HG02642 (cell line): Measurements from ENCODE around the gene SPG11.
A peak's percentile ranks its signal among the peaks of the same experiment; 100 is the strongest.
"Not testable (repeated sequence)": the region's sequence is repeated elsewhere in the genome, so short reads cannot be mapped to it uniquely, and the experiment has no call there.

Source experiments
- ATAC-seq: cut with Tn5 transposase; IDR thresholded peaks from one replicate; pipeline ENCODE4 v1.9.1; 2021; ENCODE audit warnings: mild to moderate bottlenecking; ENCODE audit not compliant: unreplicated experiment, poor library complexity

SPG11 gene

DNA sequence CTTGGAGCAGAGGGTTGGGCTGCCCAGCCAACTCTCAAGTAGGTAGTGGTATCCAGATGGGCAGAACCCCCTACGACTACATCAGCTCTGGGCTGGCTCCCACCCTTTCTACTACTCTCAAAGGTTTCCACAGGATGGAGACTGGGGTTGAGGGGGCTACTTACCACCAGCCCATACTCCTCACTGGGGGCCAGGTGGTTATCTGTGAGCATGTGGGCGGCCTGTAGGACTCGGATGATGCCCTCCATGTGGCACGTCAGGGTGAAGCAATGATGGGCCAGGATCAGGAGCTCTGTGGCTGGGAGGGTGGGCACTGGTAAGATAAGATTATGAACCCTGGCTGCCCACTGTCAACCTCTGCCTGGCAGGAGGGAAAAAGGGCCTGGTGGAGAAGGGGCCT is 93.1 kb downstream of the SPG11 start:
- no peak for ATAC-seq

DNA sequence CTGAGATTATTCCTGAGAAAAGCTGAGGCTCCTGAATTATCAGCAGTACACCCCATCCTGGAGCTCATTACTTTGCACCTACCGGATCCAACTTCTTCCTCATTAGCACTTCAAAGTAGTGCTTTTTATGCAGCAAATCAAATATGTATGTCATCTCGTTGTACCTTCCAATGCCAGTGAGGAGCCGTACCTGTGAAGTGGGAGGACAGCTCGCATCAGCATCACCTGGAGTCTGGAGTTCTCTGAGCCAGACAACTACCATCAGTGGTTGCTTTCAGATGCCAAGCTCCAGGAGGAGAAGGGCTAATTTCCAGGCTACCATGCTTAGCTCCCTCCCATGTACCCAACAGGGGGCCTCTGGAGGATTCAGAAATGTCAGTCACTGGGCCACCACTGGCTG is 94.1 kb downstream of the SPG11 start:
- no peak for ATAC-seq

DNA sequence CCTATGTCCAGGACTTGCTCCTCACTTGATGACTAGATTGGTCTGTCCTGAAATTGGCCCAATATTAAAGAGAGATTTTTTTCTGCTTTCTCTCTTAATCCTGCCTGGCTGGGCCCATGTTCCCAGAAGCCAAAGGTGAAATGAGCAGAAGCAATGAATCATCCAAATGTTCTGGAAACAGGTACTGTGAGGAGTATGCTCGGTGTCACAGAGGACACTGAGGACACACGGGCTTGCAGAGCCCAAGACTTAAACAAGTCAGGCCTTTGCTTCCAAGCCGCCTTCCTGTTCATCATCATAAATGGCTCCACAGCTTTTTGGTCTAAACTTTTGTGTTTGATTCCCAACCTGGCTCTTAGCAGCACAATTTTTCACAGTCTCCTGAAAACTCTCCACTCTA is 95.1 kb downstream of the SPG11 start:
- ATAC-seq, result no peak

DNA sequence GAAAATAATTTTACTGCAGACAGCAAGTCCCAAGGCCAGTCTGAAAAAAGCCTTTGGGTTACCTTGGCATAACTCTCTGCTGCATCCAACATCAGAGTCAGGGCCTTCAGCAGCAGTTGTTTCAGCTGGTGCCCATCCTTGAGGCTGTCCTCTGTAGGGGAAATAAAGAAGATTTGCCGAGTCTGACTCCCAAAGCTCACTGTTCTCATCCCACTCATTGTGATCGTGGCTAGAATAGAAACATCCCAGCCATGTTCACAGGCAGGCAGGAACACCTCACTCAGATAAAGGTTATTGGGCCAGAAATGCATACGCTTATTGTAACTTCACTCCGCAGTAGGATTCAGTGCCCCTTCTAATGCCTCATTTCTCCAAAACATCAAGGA is 97.3 kb downstream of the SPG11 start:
- ATAC-seq, result no peak

DNA sequence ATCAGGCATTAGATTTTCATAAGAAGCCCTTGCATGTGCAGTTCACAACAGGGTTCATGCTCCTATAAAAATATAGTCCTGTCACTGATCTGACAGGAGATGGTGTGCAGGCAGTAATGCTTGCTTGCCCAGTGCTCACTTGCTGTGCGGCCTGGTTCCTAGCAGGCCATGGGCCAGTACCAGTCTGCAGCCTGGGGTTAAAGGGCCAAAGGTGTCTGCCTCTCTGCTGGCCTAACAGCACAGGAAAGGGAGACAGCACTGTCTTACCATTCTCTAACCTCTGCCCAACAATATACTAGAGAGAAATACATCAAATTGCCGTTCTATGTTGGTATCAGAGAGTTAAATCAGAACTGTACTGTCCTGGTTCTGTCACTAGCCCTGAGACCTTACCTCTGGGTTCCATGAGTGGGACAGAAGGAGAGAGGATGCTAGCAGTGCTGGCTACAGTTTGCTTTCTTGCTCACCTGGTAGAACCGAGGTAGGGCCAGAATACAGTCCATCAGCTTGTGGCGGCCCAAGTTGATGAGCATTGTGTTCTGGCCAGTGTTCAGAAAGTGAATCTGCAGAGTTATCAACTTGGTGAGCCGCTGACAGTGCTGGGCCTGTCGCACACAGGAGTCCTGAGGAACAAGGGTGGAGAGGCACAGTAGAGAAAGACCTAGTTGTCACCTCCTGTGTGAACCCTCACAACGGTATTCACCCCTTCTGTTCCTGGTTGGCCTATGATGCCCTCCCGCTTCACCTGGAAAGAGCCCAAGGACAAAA is 97.9 kb downstream of the SPG11 start:
- no peak for ATAC-seq

DNA sequence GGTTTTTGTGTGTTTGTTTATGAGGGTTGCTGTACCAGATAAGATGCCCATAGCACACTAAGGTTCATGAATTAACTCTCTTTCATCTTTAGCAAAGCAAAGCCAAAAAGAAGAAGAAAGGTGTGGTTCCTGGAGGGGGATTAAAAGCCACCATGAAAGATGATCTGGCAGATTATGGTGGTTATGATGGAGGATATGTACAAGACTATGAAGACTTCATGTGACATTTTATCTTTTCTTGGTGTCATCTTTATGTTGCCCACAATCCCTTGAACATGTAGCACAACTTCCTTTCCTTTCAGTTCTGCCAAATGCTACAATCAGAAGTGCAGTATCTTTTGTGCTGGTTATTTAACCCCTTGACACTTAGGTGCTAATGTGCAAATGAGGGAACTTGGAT is 102.5 kb downstream of the SPG11 start:
- not testable (repeated sequence) for ATAC-seq

DNA sequence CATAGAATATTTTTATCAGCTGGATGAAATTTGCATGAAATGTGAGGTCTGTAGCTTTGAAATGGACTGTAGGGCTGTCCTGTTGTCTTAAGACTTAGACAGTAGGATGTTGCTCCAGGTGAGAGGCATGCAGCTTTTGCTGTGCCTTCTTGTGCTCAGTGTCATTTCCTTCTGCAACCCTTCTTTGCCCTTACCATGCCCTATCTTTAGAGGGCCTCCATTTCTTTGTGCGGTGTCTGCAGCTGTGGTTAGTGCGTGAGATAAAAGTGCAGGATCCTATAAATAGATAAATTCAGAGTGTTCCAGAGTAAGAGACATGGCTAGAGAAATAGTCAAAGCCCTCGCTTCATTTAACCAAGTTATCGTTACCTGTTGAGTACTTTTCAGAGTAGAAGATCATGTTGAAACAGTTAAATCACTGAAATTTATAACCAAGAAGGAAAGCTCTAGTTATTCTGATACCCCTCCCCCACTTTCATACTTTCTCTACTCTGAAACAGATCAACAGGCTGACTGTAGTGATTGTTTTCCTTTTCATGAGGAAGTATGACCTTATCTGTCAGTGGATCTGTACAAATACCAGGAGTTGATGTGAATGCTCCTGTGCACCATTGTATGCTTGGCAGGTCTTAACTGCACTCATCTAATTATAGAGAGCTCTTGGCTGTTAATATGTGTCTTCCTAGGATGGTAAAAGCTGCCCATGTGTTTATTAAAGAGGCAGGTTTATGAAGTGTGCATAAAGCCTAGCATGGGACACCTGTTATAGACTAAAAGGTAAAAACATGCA is 108.3 kb downstream of the SPG11 start:
- no peak for ATAC-seq

DNA sequence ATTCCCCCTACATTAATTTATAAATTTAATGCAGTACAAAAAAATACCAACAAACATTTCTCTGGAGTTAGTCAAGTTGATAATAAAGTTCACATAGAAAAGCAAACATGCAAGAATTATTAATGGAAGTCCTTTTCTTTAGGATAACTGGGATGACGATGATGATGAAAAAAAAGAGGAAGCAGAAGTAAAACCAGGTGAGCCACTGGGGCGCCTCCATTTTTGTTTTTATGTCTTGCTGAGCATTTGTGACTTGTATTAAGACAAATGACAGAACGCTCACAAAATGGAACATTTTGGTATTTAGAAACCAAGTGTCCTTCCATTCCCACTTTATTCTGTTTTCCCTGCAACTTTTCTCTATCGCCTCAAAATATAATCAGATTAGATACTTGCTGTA is 112.7 kb downstream of the SPG11 start:
- no peak for ATAC-seq

DNA sequence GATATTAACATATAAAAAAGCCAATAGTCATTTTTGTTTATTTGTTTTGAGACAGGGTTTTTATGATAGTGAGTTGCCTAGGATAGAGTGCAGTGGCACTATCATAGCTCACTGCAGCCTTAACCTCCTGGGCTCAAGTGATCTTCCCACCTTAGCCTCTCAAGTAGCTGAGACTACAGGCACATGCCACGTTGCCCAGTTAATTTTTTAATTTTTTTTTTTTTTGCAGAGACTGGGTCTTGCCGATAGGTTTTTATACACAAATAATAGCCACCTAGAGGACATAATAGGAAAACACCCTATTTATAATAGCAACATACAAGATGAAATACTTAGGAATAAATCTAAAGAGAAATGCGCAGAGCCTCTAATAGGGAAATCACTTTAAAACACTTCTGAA is 113.2 kb downstream of the SPG11 start:
- no peak for ATAC-seq

DNA sequence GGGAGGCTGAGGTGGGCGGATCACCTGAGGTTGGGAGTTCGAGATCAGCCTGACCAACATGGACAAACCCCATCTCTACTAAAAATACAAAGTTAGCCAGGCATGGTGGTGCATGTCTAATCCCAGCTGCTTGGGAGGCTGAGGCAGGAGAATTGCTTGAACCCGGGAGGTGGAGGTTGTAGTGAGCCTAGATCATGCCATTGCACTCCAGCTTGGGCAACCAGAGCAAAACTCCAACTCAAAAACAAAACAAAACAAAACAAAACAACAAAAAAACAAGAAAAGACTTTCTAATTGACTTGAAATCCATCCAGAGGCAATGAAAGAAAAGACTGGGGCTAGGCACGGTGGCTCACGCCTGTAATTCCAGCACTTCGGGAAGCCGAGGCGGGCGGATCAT is 114.3 kb downstream of the SPG11 start:
- not testable (repeated sequence) for ATAC-seq

DNA sequence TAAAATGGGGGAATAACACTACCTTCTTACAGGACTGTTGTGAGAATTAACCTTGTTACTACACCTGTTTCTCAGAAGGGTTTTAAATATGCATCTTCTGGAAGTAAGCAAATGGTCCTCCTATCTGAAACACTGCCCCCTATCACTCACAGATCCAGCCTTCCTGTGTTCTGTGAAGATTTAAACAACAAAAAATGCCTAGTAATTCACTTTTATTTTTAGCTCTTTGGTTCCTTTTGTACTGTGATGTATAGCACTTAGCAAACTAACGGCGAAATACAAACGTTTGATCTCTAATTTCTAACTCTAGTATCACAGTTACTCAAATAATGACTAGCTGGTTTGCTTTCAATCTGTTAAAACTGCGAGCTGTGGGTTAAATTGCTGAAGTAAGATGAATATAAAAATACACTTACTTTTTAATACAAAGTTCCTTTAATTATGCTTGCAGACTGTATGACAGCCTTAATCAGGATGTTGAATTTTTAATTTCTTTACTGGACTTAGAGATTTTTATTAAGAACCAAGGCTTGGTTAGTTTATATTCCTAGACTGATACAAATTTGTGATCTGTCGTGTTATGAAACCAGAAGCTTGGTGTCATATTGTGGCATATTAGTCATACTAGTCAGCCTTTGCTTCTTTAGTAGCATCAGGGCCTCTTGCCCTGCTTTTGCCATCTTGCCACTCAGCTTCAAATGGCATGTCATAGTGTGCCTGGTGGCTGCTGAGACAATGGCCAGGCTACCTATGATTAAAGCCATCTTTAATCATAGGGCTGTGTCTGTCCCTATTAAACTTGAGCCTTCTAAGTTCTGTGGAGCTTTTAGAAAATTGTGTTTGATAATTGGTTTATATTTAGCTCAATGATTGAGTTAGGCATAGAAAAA is 117.3 kb downstream of the SPG11 start:
- peak; percentile 73 for ATAC-seq

DNA sequence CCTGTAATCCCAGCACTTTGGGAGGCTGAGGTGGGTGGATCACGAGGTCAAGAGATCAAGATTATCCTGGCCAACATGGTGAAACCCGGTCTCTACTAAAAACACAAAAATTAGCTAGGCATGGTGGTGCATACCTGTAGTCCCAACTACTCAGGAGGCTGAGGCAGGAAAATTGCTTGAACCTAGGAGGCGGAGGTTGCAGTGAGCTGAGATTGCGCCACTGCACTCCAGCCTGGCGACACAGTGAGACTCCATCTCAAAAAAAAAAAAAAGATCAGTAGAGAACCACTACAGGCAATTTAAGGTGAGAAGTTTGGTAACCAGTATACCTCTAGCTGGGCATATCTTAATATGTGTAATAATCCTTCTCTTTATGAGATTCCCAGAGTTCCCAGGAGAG is 118.7 kb downstream of the SPG11 start:
- not testable (repeated sequence) for ATAC-seq

DNA sequence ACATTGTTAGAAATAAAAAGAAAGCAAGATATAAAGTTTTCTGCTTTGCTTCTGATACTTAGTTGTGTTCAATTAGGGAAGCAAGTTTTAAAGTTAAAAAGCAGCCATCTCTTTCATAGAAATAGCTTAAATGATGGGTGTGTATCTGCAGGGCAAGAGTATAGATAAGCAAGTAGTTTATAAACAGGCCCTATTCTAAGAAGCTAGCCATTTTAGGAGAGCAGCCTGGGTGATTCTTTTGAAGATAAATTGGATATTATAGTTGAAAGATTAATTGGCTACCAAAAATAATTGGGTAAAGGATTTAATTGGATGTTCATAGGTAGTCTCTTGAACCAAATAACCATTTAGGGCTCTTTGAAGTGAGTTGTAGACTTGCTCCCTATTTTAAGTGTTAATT is 120.9 kb downstream of the SPG11 start:
- no peak for ATAC-seq

DNA sequence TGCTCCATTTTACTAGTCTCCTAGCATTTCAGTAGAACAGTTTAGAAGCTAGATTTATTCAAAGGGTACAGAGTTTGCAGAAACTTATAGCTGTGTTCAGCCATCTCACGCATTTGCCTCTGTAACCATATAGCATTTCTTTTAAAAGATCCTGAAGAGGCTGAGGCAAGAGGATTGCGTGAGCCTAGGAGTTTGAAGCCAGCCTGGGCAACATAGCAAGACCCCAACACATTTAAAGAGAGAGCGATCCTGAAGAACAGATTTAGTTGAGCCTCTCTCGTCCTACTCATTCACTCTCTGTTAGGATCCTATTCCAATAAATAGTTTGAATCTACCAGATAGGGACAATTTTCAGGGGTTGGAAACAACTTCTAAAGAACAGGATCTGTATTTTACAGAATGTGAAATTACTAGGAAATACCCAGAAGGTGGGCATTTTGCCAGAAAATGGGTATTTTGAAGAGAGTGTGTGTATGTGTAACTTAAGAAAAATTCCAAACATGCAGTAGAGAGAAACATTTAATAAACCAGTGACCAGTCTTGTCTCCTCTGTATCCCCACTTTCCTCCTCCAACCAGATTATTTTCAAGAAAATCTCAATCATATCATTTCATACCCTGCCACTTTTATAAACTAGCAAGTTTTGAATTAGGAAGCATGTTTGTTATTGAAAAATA is 122.0 kb downstream of the SPG11 start:
- ATAC-seq, result no peak

DNA sequence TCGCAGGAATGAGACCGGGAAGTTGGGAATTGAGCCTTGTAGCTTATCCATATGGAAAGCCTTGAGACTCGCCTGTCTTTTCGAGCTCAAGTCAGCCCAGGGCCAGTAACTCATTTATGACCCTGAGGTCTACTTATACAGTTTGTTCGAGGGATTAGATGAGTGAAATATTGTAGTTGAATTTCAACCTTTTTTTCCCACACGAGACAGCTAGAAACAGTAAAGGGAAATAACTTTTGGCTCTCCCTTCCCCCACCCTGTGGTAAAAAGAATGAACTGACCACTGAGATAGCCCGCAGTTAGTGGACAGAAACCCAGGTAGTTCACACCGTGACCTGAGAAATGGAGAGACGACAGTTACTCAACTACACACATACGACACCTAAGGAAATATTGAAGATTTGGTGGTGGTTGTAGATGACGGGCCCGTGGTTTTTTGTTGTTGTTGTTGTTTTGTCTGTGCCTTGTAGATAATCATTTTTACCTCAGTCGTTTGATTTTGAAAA is 125.7 kb downstream of the SPG11 start:
- ATAC-seq, result no peak

DNA sequence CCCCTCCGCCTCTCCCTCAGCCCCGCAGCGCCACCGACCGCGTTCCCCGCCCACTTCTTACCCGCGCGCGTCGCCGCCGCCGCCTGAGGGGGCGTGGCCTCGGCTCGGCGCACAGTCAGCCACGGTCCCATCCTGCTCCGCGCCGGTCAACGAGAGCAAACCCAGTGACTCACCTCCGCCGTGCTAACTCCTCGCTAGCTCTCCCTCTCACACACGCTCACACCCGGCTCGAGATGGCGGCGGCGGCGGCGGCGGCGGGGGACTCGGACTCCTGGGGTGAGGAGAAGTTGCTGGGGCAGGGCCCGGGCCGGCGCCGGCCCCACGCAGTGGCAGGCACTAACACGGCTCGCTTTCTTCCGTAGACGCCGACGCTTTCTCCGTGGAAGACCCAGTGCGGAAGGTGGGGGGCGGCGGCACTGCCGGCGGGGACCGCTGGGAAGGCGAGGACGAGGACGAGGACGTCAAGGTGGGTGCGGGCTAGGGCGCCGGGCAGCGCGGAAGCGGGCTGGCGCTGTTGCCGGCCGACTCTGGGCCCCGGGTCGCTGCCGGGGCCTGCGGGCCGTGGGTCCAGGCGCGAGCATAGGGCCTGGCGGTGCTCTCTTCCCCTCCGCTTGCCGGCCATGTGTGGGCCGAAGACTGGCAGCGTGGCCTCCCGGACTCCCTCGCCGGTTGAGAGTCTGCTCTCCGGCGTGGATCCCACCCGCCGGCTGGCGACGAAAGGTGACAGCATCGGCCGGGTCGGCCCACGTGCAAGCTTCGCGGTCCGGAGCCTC is 126.3 kb downstream of the SPG11 start, which contains the start of gene EIF3J:
Gene EIF3J (plus strand): TSS at position 186 of the 773 bp plus-strand sequence. CDS start 48 bp downstream, at position 234.
- ATAC-seq, result peak; percentile 89

DNA sequence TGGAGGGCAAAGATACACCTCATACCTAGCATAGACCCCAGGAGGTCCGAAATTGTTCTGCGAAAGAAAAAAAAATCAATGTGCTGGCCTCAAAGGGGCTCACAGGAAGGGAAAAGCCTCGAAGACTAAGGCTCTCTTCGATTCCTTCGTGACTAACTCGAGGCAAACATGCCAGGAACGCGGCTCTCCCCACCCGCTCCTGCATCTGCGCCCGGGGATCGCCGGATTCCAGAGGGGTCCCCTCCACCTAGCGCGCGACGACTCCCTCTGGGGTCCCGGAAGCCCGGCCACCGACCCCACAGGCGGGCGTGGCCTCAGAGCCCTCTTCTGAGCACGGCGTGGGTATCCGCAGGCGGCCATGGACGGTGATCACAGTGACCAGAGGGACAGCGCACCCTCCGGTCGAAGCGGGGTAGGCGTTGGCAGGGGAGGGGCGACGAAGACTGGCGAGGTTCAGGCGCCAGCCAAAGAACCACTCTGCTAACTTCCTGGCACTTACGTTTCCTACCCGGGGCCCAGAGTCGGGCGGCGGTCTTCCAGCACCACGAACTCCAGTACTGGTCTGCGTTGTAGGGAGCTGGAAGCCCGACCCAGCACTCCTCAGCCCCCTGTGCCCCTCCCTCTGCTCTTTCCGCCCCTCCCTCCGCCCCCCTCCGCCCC is 127.0 kb downstream of the SPG11 start:
- peak; percentile 65 for ATAC-seq

DNA sequence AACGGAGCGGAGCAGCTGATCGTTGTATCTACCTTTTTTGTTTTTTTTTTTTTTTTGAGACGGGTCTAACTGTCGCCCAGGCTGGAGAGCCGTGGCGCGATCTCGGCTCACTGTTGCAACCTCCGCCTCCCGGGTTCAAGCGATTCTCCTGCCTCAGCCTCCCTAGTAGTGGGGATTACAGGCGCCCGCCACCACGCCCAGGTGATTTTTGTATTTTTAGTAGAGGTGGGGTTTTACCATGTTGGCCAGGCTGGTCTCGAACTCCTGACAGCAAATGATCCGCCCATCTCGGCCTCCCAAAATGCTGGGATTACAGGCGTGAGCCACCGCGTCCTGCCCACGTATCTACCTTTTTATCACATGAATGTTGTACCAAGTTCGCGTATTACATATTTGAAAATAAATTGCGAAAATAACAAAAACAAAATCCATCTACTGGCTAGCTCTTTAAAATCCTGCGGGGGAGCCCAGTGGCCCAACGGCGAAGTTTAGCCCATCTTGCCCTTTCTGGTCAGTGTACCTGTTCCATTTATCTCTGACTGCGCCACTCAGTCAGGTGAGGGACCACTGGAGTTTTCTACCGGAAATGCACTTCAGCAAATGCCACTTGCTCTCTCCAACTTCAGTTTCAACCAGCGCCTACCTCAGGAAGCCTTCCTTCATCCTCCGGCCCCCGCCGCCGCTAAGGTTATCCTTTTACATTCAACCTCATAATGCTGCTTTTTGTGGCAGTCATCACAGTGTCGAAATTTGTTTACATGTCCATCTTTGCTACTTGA is 127.8 kb downstream of the SPG11 start:
- peak; percentile 0 for ATAC-seq
